Smooth muscle cell (in vitro differentiated cells): Measurements from ENCODE around the gene AQP10. TPM values are rescaled to one million over a fixed set of nuclear protein-coding genes. Genes with fewer than 3 reads are reported as not detected.
"Not testable (repeated sequence)": the region's sequence is repeated elsewhere in the genome, so short reads cannot be mapped to it uniquely, and the experiment has no call there.

ENCODE experiments used
- DNase-seq: peaks from one replicate; lab custom pipeline; 2025; ENCODE audit not compliant: unreplicated experiment; lab: John Stamatoyannopoulos, UW
- H2AFZ ChIP-seq: fragments of 200-600 bp; sonication (generic); 2 replicates; pipeline ENCODE4 v1.6.0; 2016; ENCODE audit warnings: antibody characterized with exemption, low read depth, mild to moderate bottlenecking
- H3F3A ChIP-seq: fragments of 200-600 bp; sonication (generic); 2 replicates; pipeline ENCODE4 v1.6.0; 2017; ENCODE audit warnings: antibody characterized with exemption, low read depth
- H3K27ac ChIP-seq: fragments of 200-600 bp; sonication (generic); 2 replicates; pipeline ENCODE4 v1.5.1; 2016; ENCODE audit warnings: low read depth, mild to moderate bottlenecking
- H3K27me3 ChIP-seq: fragments of 200-600 bp; sonication (generic); 2 replicates; pipeline ENCODE4 v1.6.1; 2016; ENCODE audit warnings: low read depth, mild to moderate bottlenecking
- H3K36me3 ChIP-seq: fragments of 200-600 bp; sonication (generic); 2 replicates; pipeline ENCODE4 v1.5.1; 2016; ENCODE audit warnings: low read depth
- H3K4me1 ChIP-seq: fragments of 200-600 bp; sonication (generic); 2 replicates; pipeline ENCODE4 v1.5.1; 2016; ENCODE audit warnings: low read depth
- H3K4me2 ChIP-seq: fragments of 200-600 bp; sonication (generic); 2 replicates; pipeline ENCODE4 v1.6.0; 2016; ENCODE audit warnings: mild to moderate bottlenecking
- H3K4me3 ChIP-seq: fragments of 200-600 bp; sonication (generic); 2 replicates; pipeline ENCODE4 v1.5.1; 2016; ENCODE audit warnings: mild to moderate bottlenecking
- H3K79me2 ChIP-seq: fragments of 200-600 bp; sonication (generic); 2 replicates; pipeline ENCODE4 v1.6.0; 2016; ENCODE audit warnings: low read depth, mild to moderate bottlenecking
- H3K9ac ChIP-seq: fragments of 200-600 bp; sonication (generic); 2 replicates; pipeline ENCODE4 v1.6.0; 2016; ENCODE audit warnings: low read depth
- H3K9me3 ChIP-seq: fragments of 200-600 bp; sonication (generic); replicated peaks from 2 replicates; pipeline ENCODE4 v1.5.1; 2016; ENCODE audit warnings: low read depth
- H4K20me1 ChIP-seq: fragments of 200-600 bp; sonication (generic); 2 replicates; pipeline ENCODE4 v1.6.0; 2016; ENCODE audit warnings: low read depth
- CTCF ChIP-seq: fragments of 200-600 bp; sonication (generic); IDR thresholded peaks from 2 replicates; pipeline ENCODE4 v1.5.1; 2017; ENCODE audit warnings: borderline replicate concordance, mild to moderate bottlenecking, antibody characterized with exemption; ENCODE audit not compliant: insufficient read depth, poor library complexity, severe bottlenecking
- WGBS: methylation state at CpG from one replicate; pipeline ENCODE4 v1.1.7; 2016; ENCODE audit warnings: low lambda C conversion rate; 5-methylcytosine and 5-hydroxymethylcytosine counted together
- polyA plus RNA-seq: library from polyadenylated mRNA; unstranded; fragments of >200 nt; fragmentation: Nextera tagmentation; extraction: Ambion mirVana; gene quantifications from 2 replicates; pipeline ENCODE4 v1.2.1, GENCODE V29; 2016
- small RNA-seq: library from RNA; depleted of rRNA; stranded (forward); fragments of <200 nt; gene quantifications from one replicate; pipeline ENCODE3, GENCODE V24; 2014
- total RNA-seq: library from RNA; depleted of rRNA; stranded (reverse); fragments of >200 nt; gene quantifications from 2 replicates; pipeline ENCODE4 v1.2.3, GENCODE V29; 2014

Gene AQP10
- total and polyA plus RNA-seq, 2 experiments from 2014 or later: 0.14 TPM; not detected in 1

- Histone ChIP-seq H3K4me2 (no peak overlapping the region), H3K9ac (no peak overlapping the region), H4K20me1 (no peaks in the 10 kb centered on the region), H3K27me3 (no peaks in the 10 kb centered on the region), H3K27ac (no peak overlapping the region), H3K36me3 (no peaks in the 10 kb centered on the region), H2AFZ (no peak overlapping the region), H3F3A (no peaks in the 10 kb centered on the region), H3K79me2 (no peaks in the 10 kb centered on the region), H3K4me1 (no peaks in the 10 kb centered on the region), H3K4me3 (no peak overlapping the region), H3K9me3 (no peaks in the 10 kb centered on the region)
- TF ChIP-seq CTCF: no peak
- WGBS: 68% methylated on average over 3 of the region's 3 CpGs
- DNase-seq: no peak
Measured at GRCh38 chr1:154361357-154361756, 40.5 kb downstream of the AQP10 start.

GRCh38 chr1:154371436-154371835, 50.5 kb downstream of the AQP10 start:
- Histone ChIP-seq H3K27me3 (no peaks in the 10 kb centered on the region), H2AFZ (no peak overlapping the region), H4K20me1 (no peaks in the 10 kb centered on the region), H3K4me1 (no peaks in the 10 kb centered on the region), H3K4me2 (no peak overlapping the region), H3K9ac (no peak overlapping the region), H3K27ac (no peak overlapping the region), H3K4me3 (no peak overlapping the region), H3K79me2 (no peaks in the 10 kb centered on the region), H3F3A (no peaks in the 10 kb centered on the region), H3K9me3 (no peaks in the 10 kb centered on the region), H3K36me3 (no peaks in the 10 kb centered on the region)
- no peak for DNase-seq
- 93% methylated on average over 6 of the region's 6 CpGs for WGBS
- no peak for TF ChIP-seq CTCF

GRCh38 chr1:154373777-154374357, 53.0 kb downstream of the AQP10 start:
- not testable (repeated sequence) for H3K4me1 ChIP-seq, DNase-seq, H3K4me3 ChIP-seq, H3K9me3 ChIP-seq, H3K27ac ChIP-seq, H3K9ac ChIP-seq, H3K4me2 ChIP-seq, H4K20me1 ChIP-seq, H2AFZ ChIP-seq, H3F3A ChIP-seq, H3K36me3 ChIP-seq, H3K27me3 ChIP-seq, H3K79me2 ChIP-seq
- 93% methylated on average over 7 of the region's 7 CpGs for WGBS

Small RNA genes within 50 kb of the gene (small RNA-seq; reads per million reads assigned to genes)
- gene RF00273 (not detected), gene RNU6-121P (0.08 reads per million), gene RNU6-239P (not detected), gene RNU7-57P (not detected)

Other genes with a start within 250 kb of the AQP10 start
- gene NUP210L, start 166.0 kb upstream of the AQP10 start, total RNA-seq: 0.90 TPM in 1 of 2 replicates, not detected in the other
- 0.15 TPM in 1 of 2 replicates, not detected in the other for gene NUP210L, start 166.0 kb upstream of the AQP10 start, polyA plus RNA-seq
- gene TPM3, start 129.0 kb upstream of the AQP10 start, total RNA-seq: 436 and 458 TPM in 2 replicates
- gene TPM3, start 129.0 kb upstream of the AQP10 start, polyA plus RNA-seq: 384 and 386 TPM in 2 replicates
- not detected in 2 replicates for gene CFAP141, start 114.8 kb upstream of the AQP10 start, total RNA-seq
- not detected in 2 replicates for gene CFAP141, start 114.8 kb upstream of the AQP10 start, polyA plus RNA-seq
- 104 and 108 TPM in 2 replicates for gene UBAP2L, start 100.1 kb upstream of the AQP10 start, total RNA-seq
- 130 and 143 TPM in 2 replicates for gene UBAP2L, start 100.1 kb upstream of the AQP10 start, polyA plus RNA-seq
- 57.8 and 73.7 TPM in 2 replicates for gene HAX1, start 48.5 kb upstream of the AQP10 start, total RNA-seq
- gene HAX1, start 48.5 kb upstream of the AQP10 start, polyA plus RNA-seq: 89.7 and 91.6 TPM in 2 replicates
- gene ATP8B2, start 4.4 kb downstream of the AQP10 start, total RNA-seq: 49.1 and 57.6 TPM in 2 replicates
- 19.6 and 20.7 TPM in 2 replicates for gene ATP8B2, start 4.4 kb downstream of the AQP10 start, polyA plus RNA-seq
- 1.3 and 1.8 TPM in 2 replicates for gene IL6R, start 84.2 kb downstream of the AQP10 start, total RNA-seq
- 1.9 TPM in 2 replicates for gene IL6R, start 84.2 kb downstream of the AQP10 start, polyA plus RNA-seq
- 0.13 TPM in 1 of 2 replicates, not detected in the other for gene TDRD10, start 181.1 kb downstream of the AQP10 start, total RNA-seq
- gene TDRD10, start 181.1 kb downstream of the AQP10 start, polyA plus RNA-seq: 0.11 TPM in 1 of 2 replicates, not detected in the other
- gene SHE, start 181.3 kb downstream of the AQP10 start, total RNA-seq: 0.13 and 0.45 TPM in 2 replicates
- 0.39 and 0.72 TPM in 2 replicates for gene SHE, start 181.3 kb downstream of the AQP10 start, polyA plus RNA-seq
- 15.1 and 20.4 TPM in 2 replicates for gene UBE2Q1, start 237.6 kb downstream of the AQP10 start, total RNA-seq
- 36.7 and 37.9 TPM in 2 replicates for gene UBE2Q1, start 237.6 kb downstream of the AQP10 start, polyA plus RNA-seq
- gene CHRNB2, start 246.7 kb downstream of the AQP10 start, total RNA-seq: 1.8 TPM in 1 of 2 replicates, not detected in the other
- not detected in 2 replicates for gene CHRNB2, start 246.7 kb downstream of the AQP10 start, polyA plus RNA-seq